HG03565 (cell line): ENCODE results near the gene NFE2.

Source experiments
- ATAC-seq: cut with Tn5 transposase; IDR thresholded peaks from one replicate; pipeline ENCODE4 v1.9.1; 2021; ENCODE audit warnings: mild to moderate bottlenecking, moderate library complexity; ENCODE audit not compliant: unreplicated experiment

Gene NFE2

GRCh38 chr12:54306925-54307741 lies 6.3 kb upstream of the NFE2 start:
- no peak for ATAC-seq

DNA sequence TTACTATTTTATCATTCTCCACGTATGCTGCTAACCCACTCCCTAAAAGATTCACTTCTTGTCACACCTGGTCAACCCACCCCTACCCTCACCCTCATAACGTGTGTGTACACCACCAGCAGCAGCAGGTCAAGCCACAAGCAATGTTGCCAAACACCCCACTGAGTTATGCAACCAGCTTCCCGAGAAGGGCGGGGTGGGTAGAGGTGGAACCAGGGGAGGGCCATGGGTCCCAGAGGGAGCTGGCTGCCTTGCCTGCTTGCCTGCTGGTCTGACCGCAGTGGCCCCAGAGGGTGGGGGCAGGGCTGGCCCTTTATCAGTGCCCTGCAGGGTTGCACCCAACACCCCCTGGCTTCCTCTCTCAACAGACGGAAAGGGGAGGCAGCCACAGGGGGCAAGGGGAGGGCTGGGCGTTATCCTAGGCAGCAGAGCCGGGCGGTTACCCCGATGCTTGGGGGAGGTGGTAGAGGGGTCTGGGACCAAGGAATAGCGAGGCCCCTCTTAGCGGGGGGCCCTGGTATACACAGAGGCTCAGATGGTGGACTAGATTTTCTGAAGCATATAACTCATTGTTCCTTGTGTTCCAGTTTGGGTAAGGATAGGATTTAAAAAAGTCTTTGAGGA lies 3.5 kb upstream of the NFE2 start:
- no peak for ATAC-seq

DNA sequence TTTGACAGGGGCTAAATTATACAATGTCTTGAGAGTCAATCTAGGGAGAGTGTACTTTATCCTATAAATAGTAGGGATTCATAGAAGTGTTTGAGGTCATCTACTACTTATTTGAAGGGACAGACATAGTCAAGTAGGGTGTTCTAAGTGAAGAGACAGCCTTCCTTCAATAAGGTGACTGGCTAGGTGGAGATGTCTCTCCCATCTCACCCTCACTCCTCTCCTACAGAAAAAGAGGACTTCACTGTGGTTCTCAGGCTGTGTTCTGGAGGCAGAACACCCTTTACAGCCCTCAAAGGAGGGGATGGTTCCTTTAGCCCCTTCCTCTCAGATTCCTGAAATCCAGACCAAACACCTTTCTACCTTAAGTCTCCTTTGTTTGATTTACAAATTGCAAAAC lies 2.8 kb upstream of the NFE2 start:
- ATAC-seq = no peak

DNA sequence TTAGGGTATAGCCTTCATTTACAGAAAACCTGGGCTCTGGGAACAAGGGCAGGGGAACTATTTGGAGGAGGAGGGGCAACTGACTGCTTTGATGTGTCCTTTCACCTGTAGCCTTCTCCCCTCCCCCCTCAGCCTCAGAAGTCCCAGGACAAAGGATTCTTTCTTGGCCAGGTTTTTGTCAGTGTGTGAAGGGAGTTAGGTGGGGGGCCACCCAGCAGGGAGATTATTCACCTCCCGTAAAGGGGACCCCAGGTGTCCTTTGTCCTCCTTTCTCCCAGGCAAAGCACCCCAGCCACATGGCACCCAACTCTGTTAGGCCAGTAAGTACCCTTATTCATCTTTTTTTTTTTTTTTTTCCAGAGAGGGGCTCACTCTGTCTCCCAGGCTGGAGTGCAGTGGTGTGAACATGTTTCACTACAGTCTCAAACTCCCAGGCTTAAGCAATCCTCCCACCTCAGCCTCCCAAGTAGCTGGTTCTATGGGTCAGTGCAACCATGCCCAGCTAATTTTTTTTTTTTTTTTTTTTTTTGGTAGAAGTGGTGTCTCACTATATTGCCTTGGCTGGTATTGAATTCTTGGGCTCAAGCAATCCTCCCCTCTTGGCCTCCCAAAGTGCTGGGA lies 723 bp upstream of the NFE2 start:
- no peak for ATAC-seq

- ATAC-seq = no peak
Measured at GRCh38 chr12:54300225-54300731, 537 bp downstream of the NFE2 start.

DNA sequence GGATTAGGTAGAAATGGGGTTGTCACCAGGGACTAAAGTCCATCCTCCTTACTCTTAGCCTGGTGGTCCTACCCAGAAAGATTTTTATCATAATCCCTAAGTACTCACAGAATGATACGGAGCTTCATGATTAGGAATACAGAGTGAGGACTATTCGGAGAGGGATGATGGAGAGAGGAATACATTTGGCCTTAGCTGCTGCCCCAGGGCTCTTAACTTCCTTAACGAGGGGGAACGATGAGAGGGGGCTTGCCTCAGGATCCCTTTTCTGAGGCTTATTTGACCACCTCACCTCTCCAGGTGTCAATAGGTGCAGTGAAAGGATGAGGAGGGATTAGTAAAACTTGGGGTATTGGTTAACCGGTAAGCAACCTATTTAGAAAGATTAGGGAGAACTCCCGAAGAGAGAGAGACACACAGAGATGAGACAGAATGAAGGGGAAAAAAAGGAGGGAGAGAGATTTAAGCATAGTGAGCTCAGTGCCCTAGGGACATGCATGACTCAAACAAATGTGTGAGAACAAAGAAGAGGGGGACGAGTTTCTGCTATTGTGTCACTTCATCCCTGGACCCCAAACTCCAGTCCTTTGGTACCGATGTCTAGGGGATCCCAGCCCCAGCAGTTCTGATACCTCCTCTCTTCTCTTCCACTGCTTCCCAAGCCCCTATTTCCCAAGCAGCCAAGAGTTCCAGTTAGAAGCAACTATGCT lies 1.1 kb downstream of the NFE2 start:
- no peak for ATAC-seq

DNA sequence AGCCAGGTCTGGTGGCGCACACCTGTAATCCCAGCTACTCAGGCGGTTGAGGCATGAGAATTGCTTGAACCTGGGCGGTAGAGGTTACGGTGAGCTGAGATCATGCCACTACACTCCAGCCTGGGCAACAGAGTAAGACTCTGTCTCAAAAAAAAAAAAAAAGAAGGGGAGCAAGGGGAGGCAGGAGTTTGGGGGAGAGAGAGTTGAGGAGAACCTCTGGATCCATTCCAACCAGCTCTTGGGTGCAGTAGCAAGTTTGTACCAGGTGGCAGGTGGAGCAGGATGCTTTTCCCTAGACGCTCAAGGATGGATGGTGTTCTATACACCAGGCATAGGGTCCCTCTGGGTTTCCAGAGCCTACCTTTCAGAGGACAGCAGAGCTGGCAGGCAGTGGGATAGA lies 1.9 kb downstream of the NFE2 start:
- no peak for ATAC-seq

- no peak for ATAC-seq
Measured at GRCh38 chr12:54296393-54297099, 4.3 kb downstream of the NFE2 start.

DNA sequence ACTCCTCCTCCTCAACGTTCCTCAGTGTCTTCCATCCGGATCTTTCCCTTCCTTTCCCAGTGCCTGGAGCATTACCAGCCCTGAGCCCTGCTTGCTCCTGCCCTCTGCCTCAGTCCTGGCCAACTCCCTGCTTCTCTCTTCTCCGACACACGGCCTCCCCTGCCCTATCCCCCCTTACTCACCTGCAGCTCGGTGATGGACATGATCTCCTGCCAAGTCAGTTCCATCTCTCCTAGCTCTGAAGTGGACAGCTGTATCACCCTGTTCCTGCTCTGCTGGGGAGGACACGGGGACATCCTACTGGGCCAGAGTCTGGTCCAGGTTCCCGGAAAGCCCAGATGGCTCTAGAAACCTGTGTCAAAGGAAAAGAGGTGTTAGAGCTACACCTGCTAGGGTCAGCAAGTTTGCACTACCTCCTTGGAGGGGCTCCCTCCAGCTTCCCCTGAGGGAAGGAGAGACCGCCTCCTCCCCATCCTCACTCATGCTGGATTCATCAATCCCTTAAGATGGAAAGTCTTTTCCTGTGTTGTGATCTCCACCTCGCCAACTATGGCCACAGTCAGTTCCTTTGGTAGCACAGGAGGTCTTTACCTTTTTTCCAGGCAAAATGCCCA lies 5.8 kb downstream of the NFE2 start:
- ATAC-seq = no peak

DNA sequence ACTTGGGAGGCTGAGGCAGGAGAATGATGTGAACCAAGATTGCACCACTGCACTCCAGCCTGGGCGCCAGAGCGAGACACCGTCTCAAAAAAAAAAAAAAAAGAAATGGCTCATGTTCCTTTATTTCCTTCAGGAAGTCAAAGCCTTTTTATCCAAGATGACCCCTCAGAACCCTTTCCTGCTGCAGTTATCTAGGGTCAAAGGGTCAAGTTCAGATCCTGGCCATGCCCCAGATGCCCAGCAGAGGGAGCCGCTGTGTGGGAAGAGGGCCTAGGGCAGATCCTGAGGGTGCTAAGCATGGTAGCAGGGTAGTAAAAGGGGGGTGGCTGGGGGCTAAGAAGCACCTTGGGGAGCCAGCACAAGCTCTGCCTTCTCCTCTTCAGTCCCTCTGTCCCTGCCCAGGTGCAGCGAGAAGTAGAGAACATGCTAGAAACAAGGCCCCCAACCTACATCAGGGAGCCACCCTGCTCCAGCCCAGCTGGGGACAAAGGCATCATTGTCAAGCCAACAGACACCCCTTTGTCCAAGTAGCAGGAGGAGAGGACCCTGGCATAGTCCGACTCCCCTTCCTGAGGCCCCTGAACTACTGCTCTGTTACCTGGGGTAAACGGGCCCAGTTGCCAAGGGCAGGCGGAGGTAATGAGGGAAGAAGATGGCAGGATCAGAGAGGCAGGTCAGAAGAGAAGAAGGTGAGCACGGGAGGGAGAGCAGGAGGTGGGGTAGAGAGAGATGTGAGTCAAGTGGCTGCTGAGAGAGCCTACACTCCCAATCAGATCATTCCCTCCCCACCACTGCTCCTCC lies 6.5 kb downstream of the NFE2 start:
- ATAC-seq = no peak

- ATAC-seq = no peak
Measured at GRCh38 chr12:54292931-54293241, 7.9 kb downstream of the NFE2 start.

GRCh38 chr12:54292083-54292930 lies 8.5 kb downstream of the NFE2 start:
- no peak for ATAC-seq

GRCh38 chr12:54287261-54288157 lies 13.3 kb downstream of the NFE2 start:
- ATAC-seq = no peak

GRCh38 chr12:54286042-54287030 lies 14.5 kb downstream of the NFE2 start:
- no peak for ATAC-seq

DNA sequence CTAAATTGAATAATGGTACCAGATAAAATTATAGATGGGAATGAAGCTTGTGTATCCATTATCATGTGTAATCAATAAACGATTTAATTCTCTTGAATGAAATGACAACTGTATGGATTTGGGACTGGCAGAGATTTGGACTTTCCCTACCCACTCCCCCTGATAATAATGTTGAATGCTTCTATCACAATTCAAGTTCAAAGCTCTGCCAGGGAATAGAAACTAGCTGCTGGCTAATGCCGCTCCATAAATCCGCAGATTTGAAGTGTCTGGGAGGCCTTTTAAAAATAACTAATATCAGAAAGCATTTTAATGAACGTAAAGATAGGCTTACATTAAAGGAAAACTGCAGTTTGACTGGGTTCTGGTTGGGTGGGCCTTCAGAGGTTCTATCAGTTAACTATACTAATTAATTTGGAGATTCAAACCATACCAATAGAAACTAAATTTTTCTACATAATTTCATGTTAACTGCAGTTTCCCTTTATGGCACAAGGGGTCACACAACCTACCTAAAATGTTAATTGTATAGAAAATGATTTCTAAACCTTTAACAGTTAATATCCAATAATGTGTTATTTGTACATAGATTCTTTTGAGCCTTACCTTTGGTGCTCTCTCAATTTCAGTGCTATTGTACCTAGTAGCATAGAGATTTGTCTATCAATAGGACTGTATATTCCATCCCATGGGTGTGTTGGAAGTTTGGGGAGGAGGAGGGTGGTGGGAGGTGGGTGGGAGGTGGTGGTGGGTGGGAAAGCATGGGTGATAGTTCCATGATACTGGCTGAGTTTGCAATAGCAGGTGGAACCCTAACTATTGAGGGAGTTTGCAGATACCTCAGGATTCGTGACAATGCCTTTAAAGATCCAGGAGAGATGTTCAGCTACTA lies 15.4 kb downstream of the NFE2 start:
- no peak for ATAC-seq
